GM19452 (cell line): Measurements from ENCODE around the gene LARGE1.

Experiments used
- ATAC-seq: cut with Tn5 transposase; IDR thresholded peaks from one replicate; pipeline ENCODE4 v1.9.1; 2021; ENCODE audit not compliant: unreplicated experiment

The LARGE1 gene

GRCh38 chr22:33669746-33670145, 250.5 kb downstream of the LARGE1 start:
- no peak for ATAC-seq

GRCh38 chr22:33666961-33667619, 253.2 kb downstream of the LARGE1 start:
- no peak for ATAC-seq

GRCh38 chr22:33666279-33666960, 253.9 kb downstream of the LARGE1 start:
- ATAC-seq: no peak

- ATAC-seq: no peak
Measured at GRCh38 chr22:33659448-33659847, 260.8 kb downstream of the LARGE1 start.

- no peak for ATAC-seq
Measured at GRCh38 chr22:33658775-33659174, 261.5 kb downstream of the LARGE1 start.

- no peak for ATAC-seq
Measured at GRCh38 chr22:33657670-33658069, 262.6 kb downstream of the LARGE1 start.

GRCh38 chr22:33656808-33657628, 263.3 kb downstream of the LARGE1 start:
- no peak for ATAC-seq

- ATAC-seq: no peak
Measured at GRCh38 chr22:33654173-33654895, 265.9 kb downstream of the LARGE1 start.

GRCh38 chr22:33653532-33654063, 266.7 kb downstream of the LARGE1 start:
- ATAC-seq: no peak

GRCh38 chr22:33652615-33653014, 267.7 kb downstream of the LARGE1 start:
- no peak for ATAC-seq

GRCh38 chr22:33650244-33650643, 270.0 kb downstream of the LARGE1 start:
- ATAC-seq: no peak

GRCh38 chr22:33648478-33648877, 271.8 kb downstream of the LARGE1 start:
- ATAC-seq: no peak

- ATAC-seq: no peak
Measured at GRCh38 chr22:33640900-33641299, 279.4 kb downstream of the LARGE1 start.

- no peak for ATAC-seq
Measured at GRCh38 chr22:33639588-33640254, 280.6 kb downstream of the LARGE1 start.

- ATAC-seq: no peak
Measured at GRCh38 chr22:33635766-33636165, 284.5 kb downstream of the LARGE1 start.

GRCh38 chr22:33631777-33632176, 288.5 kb downstream of the LARGE1 start:
- no peak for ATAC-seq

- ATAC-seq: no peak
Measured at GRCh38 chr22:33625959-33626358, 294.3 kb downstream of the LARGE1 start.

- ATAC-seq: no peak
Measured at GRCh38 chr22:33620085-33620484, 300.2 kb downstream of the LARGE1 start.

GRCh38 chr22:33606504-33606903, 313.8 kb downstream of the LARGE1 start:
- no peak for ATAC-seq

- ATAC-seq: no peak
Measured at GRCh38 chr22:33605666-33606065, 314.6 kb downstream of the LARGE1 start.
